ENCODE data around the gene ACCS. TPM values are rescaled to one million over a fixed set of nuclear protein-coding genes. Genes with fewer than 3 reads are reported as not detected.

ACCS gene
- total and polyA plus RNA-seq, 2 donors from 2014 or later = 11.4 to 39.0 TPM

DNA sequence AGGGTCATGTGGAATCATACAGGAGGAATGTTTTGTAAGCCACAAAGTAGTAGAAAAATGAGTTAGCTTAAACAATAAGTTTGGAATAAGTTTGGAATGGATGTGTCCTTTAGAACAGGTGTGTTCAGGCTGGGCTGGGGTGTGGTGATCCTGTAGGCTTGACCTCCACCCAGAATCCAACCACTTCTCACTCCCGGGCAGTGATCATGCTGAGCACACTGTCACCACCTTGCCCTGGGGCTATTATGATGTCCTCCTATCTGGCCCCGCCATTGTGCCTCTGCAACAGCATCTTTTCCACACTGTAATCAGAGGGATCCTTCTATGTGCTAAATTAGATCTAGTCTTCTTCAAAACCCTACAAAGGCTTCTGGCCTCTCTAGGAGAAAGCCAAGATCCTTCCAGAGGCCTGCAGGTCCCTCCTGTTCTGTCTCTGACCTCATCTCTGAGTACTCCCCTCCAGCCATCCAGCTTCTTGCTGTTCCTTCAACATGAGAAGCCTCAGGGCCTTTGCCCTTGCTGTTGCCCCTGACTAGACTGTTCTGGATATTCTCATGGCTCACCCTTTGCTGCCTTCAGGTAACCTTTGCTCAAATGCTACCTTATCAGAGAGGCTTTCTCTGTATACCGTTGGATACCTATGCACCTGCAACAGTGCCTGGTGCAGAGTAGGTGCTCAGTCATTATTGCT lies 37.1 kb upstream of the ACCS start:
- FAIRE-seq (no peak), DNase-seq (no peak)
- H3K9me3 ChIP-seq (ENCODE audit: control insufficient read depth in 2 of 3, insufficient read depth in 1 of 3, low read length in 3 of 3) = peaks cover 0 to 6% (median 0%) of the 10 kb centered on the region in 3 donors
- peaks cover 0 to 7% (median 0%) of the 10 kb centered on the region in 3 donors for H3K4me1 ChIP-seq (ENCODE audit: control insufficient read depth in 2 of 3, insufficient read depth in 2 of 3, low read depth in 1 of 3, low read length in 3 of 3)
- H3K9ac ChIP-seq (ENCODE audit: low read length in 3 of 3) = no peak overlapping the region
- TF ChIP-seq CTCF (IDR thresholded peaks at IDR 0.05; ENCODE audit: borderline replicate concordance, extremely low read depth, insufficient read depth) = no peak
- H3K36me3 ChIP-seq (ENCODE audit: control insufficient read depth in 2 of 3, insufficient read depth in 3 of 3, low read length in 3 of 3) = no peaks in the 10 kb centered on the region
- intact Hi-C loops (cut with DNase I) = no loop called here
- no peak overlapping the region for H3K4me3 ChIP-seq (ENCODE audit: low read length in 3 of 3)
- H3K27me3 ChIP-seq (ENCODE audit: control insufficient read depth, insufficient read depth, low read length) = no peaks in the 10 kb centered on the region
- peak overlapping the region in 1 of 2 donors; percentile 7 for H3K27ac ChIP-seq (ENCODE audit: low read depth in 2 of 2, low read length in 2 of 2)

DNA sequence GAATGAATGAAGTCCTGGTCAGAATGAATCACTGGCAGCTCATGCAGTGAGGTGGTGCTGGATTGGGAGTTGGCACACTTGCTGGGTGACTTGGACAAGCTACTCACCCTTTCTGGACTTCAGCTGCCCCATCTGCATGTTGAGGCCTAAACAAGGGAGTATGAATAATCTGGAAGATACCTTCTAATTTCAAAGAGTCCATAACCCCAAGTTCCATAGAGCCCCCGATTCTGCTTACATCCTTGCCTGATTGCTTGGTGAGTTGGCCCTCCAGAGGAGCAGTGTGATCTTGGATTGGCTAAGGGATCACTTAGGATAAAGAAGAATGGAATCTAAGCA lies 36.6 kb upstream of the ACCS start:
- DNase-seq (no peak), FAIRE-seq (no peak)
- Histone ChIP-seq H3K27me3 (ENCODE audit: control insufficient read depth, insufficient read depth, low read length) (no peaks in the 10 kb centered on the region), H3K4me3 (ENCODE audit: low read length in 3 of 3) (no peak overlapping the region), H3K4me1 (ENCODE audit: control insufficient read depth in 2 of 3, insufficient read depth in 2 of 3, low read depth in 1 of 3, low read length in 3 of 3) (peaks cover 0 to 7% (median 0%) of the 10 kb centered on the region in 3 donors), H3K27ac (ENCODE audit: low read depth in 2 of 2, low read length in 2 of 2) (peak overlapping the region in 1 of 2 donors; percentile 7), H3K9ac (ENCODE audit: low read length in 3 of 3) (no peak overlapping the region), H3K9me3 (ENCODE audit: control insufficient read depth in 2 of 3, insufficient read depth in 1 of 3, low read length in 3 of 3) (peaks cover 0 to 6% (median 0%) of the 10 kb centered on the region in 3 donors), H3K36me3 (ENCODE audit: control insufficient read depth in 2 of 3, insufficient read depth in 3 of 3, low read length in 3 of 3) (no peaks in the 10 kb centered on the region)
- intact Hi-C loops (cut with DNase I) = no loop called here
- TF ChIP-seq CTCF (IDR thresholded peaks at IDR 0.05; ENCODE audit: borderline replicate concordance, extremely low read depth, insufficient read depth) = no peak

- Histone ChIP-seq H3K4me1 (ENCODE audit: control insufficient read depth in 2 of 3, insufficient read depth in 2 of 3, low read depth in 1 of 3, low read length in 3 of 3) (peaks cover 0 to 7% (median 0%) of the 10 kb centered on the region in 3 donors), H3K36me3 (ENCODE audit: control insufficient read depth in 2 of 3, insufficient read depth in 3 of 3, low read length in 3 of 3) (no peaks in the 10 kb centered on the region), H3K27ac (ENCODE audit: low read depth in 2 of 2, low read length in 2 of 2) (peak overlapping the region; percentile 68 to 93), H3K9me3 (ENCODE audit: control insufficient read depth in 2 of 3, insufficient read depth in 1 of 3, low read length in 3 of 3) (peaks cover 0 to 6% (median 0%) of the 10 kb centered on the region in 3 donors), H3K9ac (ENCODE audit: low read length in 3 of 3) (peak overlapping the region in 1 of 3 donors; percentile 8), H3K27me3 (ENCODE audit: control insufficient read depth, insufficient read depth, low read length) (no peaks in the 10 kb centered on the region), H3K4me3 (ENCODE audit: low read length in 3 of 3) (no peak overlapping the region)
- DNase-seq (peak in 2 of 5 donors; percentile 12 to 73), FAIRE-seq (peak; percentile 41)
- intact Hi-C loops (cut with DNase I) = loop anchor here (10.0 kb wide), 1 partner anchor 85 kb away; the partner anchor contains the start of gene C11orf96
- no peak for TF ChIP-seq CTCF (IDR thresholded peaks at IDR 0.05; ENCODE audit: borderline replicate concordance, extremely low read depth, insufficient read depth)
These were observed 35.8 kb upstream of the ACCS start for GRCh38 chr11:44029977-44030911.

All from kidney (tissue), 14 donors.